HepG2 (cell line): Measurements from ENCODE around the gene METAP1D. TPM values are rescaled to one million over a fixed set of nuclear protein-coding genes. Genes with fewer than 3 reads are reported as not detected.

Source experiments
- ARID4A ChIP-seq: sonication (generic); formaldehyde crosslinking; IDR thresholded peaks from 2 replicates; pipeline ENCODE4 v1.5.0; 2020; ENCODE audit warnings: mild to moderate bottlenecking, missing genetic modification reagents, borderline replicate concordance
- ATF3 ChIP-seq: sonication (generic); formaldehyde crosslinking; IDR thresholded peaks from 2 replicates; pipeline ENCODE4 v1.4.0; 2020; ENCODE audit warnings: missing genetic modification reagents
- CSRNP2 ChIP-seq: sonication (generic); formaldehyde crosslinking; conservative IDR thresholded peaks from 2 replicates; pipeline ENCODE4 v1.8.0; 2022; ENCODE audit warnings: low read depth, missing genetic modification reagents
- FOXK2 ChIP-seq: fragments of 450-650 bp; IDR thresholded peaks from 2 replicates; pipeline ENCODE4 v1.6.1; 2016
- FOXP4 ChIP-seq: sonication (generic); formaldehyde crosslinking; IDR thresholded peaks from 2 replicates; pipeline ENCODE4 v1.4.0; 2020; ENCODE audit warnings: missing genetic modification reagents
- GTF2F1 ChIP-seq: fragments of 150-350 bp; IDR thresholded peaks from 2 replicates; pipeline ENCODE4 v1.6.1; 2014; ENCODE audit warnings: low read length
- HINFP ChIP-seq: sonication (generic); formaldehyde crosslinking; IDR thresholded peaks from 2 replicates; pipeline ENCODE4 v1.4.0; 2020; ENCODE audit warnings: low read depth, mild to moderate bottlenecking, missing genetic modification reagents
- HOXA7 ChIP-seq: sonication (generic); formaldehyde crosslinking; IDR thresholded peaks from 2 replicates; pipeline ENCODE4 v1.8.1; 2022; ENCODE audit warnings: mild to moderate bottlenecking, missing genetic modification reagents, moderate library complexity
- KLF6 ChIP-seq: IDR thresholded peaks from 2 replicates; pipeline ENCODE4 v1.8.0; 2016; ENCODE audit warnings: missing biosample characterization, missing genetic modification reagents
- MAF1 ChIP-seq: sonication (generic); formaldehyde crosslinking; IDR thresholded peaks from 2 replicates; pipeline ENCODE4 v1.5.0; 2020; ENCODE audit warnings: missing genetic modification reagents, borderline replicate concordance
- SIN3B ChIP-seq: fragments of 150-350 bp; IDR thresholded peaks from 2 replicates; pipeline ENCODE4 v1.6.1; 2014; ENCODE audit warnings: low read length
- TERF1 ChIP-seq: sonication (generic); formaldehyde crosslinking; IDR thresholded peaks from 2 replicates; pipeline ENCODE4 v1.8.0; 2022; ENCODE audit warnings: mild to moderate bottlenecking, missing genetic modification reagents, moderate library complexity
- ZBTB10 ChIP-seq: sonication (generic); formaldehyde crosslinking; IDR thresholded peaks from 2 replicates; pipeline ENCODE4 v1.4.0; 2020; ENCODE audit warnings: missing genetic modification reagents, borderline replicate concordance
- ZNF251 ChIP-seq: sonication (generic); formaldehyde crosslinking; IDR thresholded peaks from 2 replicates; pipeline ENCODE4 v1.9.0; 2021; ENCODE audit warnings: mild to moderate bottlenecking, missing genetic modification reagents
- polyA plus RNA-seq, 8 experiments: library from polyadenylated mRNA; depleted of rRNA in 3 of 8; stranded (reverse) in 7 of 8; unstranded in 1 of 8; fragments of >200 nt; fragmentation: Illumina TruSeq in 4 of 8; extraction: Trizol in 4 of 8; gene quantifications; 2 replicates each; pipeline versions ENCODE4 v1.2.1 to v1.2.3, GENCODE V29; 2011 to 2016; ENCODE audit warnings: low read depth in 4 of 8, missing spikeins in 1 of 8, mixed read lengths in 1 of 8; ENCODE audit not compliant: insufficient read depth in 1 of 8
- total RNA-seq, 5 experiments: library from RNA; depleted of rRNA; stranded (reverse); fragments of >200 nt; fragmentation: Illumina TruSeq; extraction: Trizol; gene quantifications; 2 replicates each; pipeline ENCODE4 v1.2.3, GENCODE V29; 2016; ENCODE audit warnings: low read depth in 1 of 5

Gene METAP1D
- total and polyA plus RNA-seq, 2 of the 13 experiments (the other 11 are each of a cell fraction or from before 2014, with no cell fraction given), result 14.7 to 21.6 TPM

- no peak for TF ChIP-seq ZBTB10 (CRISPR knock-in tag)
- TF ChIP-seq CSRNP2 (CRISPR knock-in tag), result no peak
- TF ChIP-seq ARID4A, result no peak; the same call in 1 of the 2 replicates
- no peak for TF ChIP-seq HOXA7 (CRISPR knock-in tag)
- no peak for TF ChIP-seq MAF1 (CRISPR knock-in tag)
- no peak for TF ChIP-seq TERF1
- no peak for TF ChIP-seq ATF3 (CRISPR knock-in tag)
- no peak for TF ChIP-seq HINFP (CRISPR knock-in tag)
- TF ChIP-seq ZNF251, result no peak
- TF ChIP-seq KLF6, result peak; percentile 58; the same call in 1 of the 2 replicates
- no peak for TF ChIP-seq GTF2F1
- TF ChIP-seq SIN3B, result no peak
- TF ChIP-seq FOXK2, result no peak
- TF ChIP-seq FOXP4, result peak; percentile 6; the same call in 1 of the 2 replicates
Observed at GRCh38 chr2:172084645-172085459, 85.1 kb downstream of the METAP1D start (continued).
